ENCODE results near the gene ZC3H18. TPM values are rescaled to one million over a fixed set of nuclear protein-coding genes. Genes with fewer than 3 reads are reported as not detected.

The ZC3H18 gene
- total RNA-seq, 1 donor, result 13.3 TPM

- no peak for DNase-seq (ENCODE audit: low read depth)
- no peak for TF ChIP-seq CTCF (IDR thresholded peaks at IDR 0.05; ENCODE audit: insufficient read depth, low read length)
- H3K4me3 ChIP-seq (ENCODE audit: low read depth, low read length), result no peak overlapping the region
Measured at GRCh38 chr16:88614818-88615580, 44.8 kb downstream of the ZC3H18 start.

GRCh38 chr16:88616320-88616719 is 46.1 kb downstream of the ZC3H18 start:
- DNase-seq (ENCODE audit: low read depth), result no peak
- H3K4me3 ChIP-seq (ENCODE audit: low read depth, low read length), result no peak overlapping the region
- no peak for TF ChIP-seq CTCF (IDR thresholded peaks at IDR 0.05; ENCODE audit: insufficient read depth, low read length)

- TF ChIP-seq CTCF (IDR thresholded peaks at IDR 0.05; ENCODE audit: insufficient read depth, low read length), result no peak
- H3K4me3 ChIP-seq (ENCODE audit: low read depth, low read length), result no peak overlapping the region
- DNase-seq (ENCODE audit: low read depth), result no peak
Measured at GRCh38 chr16:88616736-88617135, 46.5 kb downstream of the ZC3H18 start.

GRCh38 chr16:88617268-88618031 is 47.2 kb downstream of the ZC3H18 start:
- DNase-seq (ENCODE audit: low read depth), result no peak
- no peak for TF ChIP-seq CTCF (IDR thresholded peaks at IDR 0.05; ENCODE audit: insufficient read depth, low read length)
- no peak overlapping the region for H3K4me3 ChIP-seq (ENCODE audit: low read depth, low read length)

GRCh38 chr16:88618182-88618955 is 48.2 kb downstream of the ZC3H18 start:
- no peak overlapping the region for H3K4me3 ChIP-seq (ENCODE audit: low read depth, low read length)
- no peak for TF ChIP-seq CTCF (IDR thresholded peaks at IDR 0.05; ENCODE audit: insufficient read depth, low read length)
- DNase-seq (ENCODE audit: low read depth), result no peak

- no peak overlapping the region for H3K4me3 ChIP-seq (ENCODE audit: low read depth, low read length)
- no peak for TF ChIP-seq CTCF (IDR thresholded peaks at IDR 0.05; ENCODE audit: insufficient read depth, low read length)
- no peak for DNase-seq (ENCODE audit: low read depth)
Measured at GRCh38 chr16:88618956-88619667, 48.9 kb downstream of the ZC3H18 start.
